HG03457 (cell line): Measurements from ENCODE around the gene PALLD.
"Not testable (repeated sequence)": the region's sequence is repeated elsewhere in the genome, so short reads cannot be mapped to it uniquely, and the experiment has no call there.

Source experiments
- ATAC-seq: cut with Tn5 transposase; IDR thresholded peaks from one replicate; pipeline ENCODE4 v1.9.1; 2021; ENCODE audit warnings: moderate number of reproducible peaks; ENCODE audit not compliant: unreplicated experiment

PALLD gene

GRCh38 chr4:168496834-168497233 lies at the start of gene PALLD:
Gene PALLD, plus strand, starts transcription at chr4:168497052.
- no peak for ATAC-seq

GRCh38 chr4:168449063-168449462 lies 47.8 kb upstream of the PALLD start:
- ATAC-seq = not testable (repeated sequence)

GRCh38 chr4:168449719-168450452 lies 47.0 kb upstream of the PALLD start:
- ATAC-seq = no peak

GRCh38 chr4:168451331-168451730 lies 45.5 kb upstream of the PALLD start:
- ATAC-seq = no peak

- peak; percentile 77 for ATAC-seq
These were observed 45.0 kb upstream of the PALLD start for GRCh38 chr4:168451744-168452390.

- no peak for ATAC-seq
These were observed 43.7 kb upstream of the PALLD start for GRCh38 chr4:168453146-168453545.

GRCh38 chr4:168458256-168458655 lies 38.6 kb upstream of the PALLD start:
- ATAC-seq = not testable (repeated sequence)

GRCh38 chr4:168461821-168462220 lies 35.0 kb upstream of the PALLD start:
- no peak for ATAC-seq

- ATAC-seq = no peak
These were observed 23.9 kb upstream of the PALLD start for GRCh38 chr4:168472920-168473319.

- ATAC-seq = no peak
These were observed 22.1 kb upstream of the PALLD start for GRCh38 chr4:168474660-168475320.

GRCh38 chr4:168475745-168476144 lies 21.1 kb upstream of the PALLD start:
- ATAC-seq = no peak

- ATAC-seq = no peak
These were observed 18.0 kb upstream of the PALLD start for GRCh38 chr4:168478868-168479267.

GRCh38 chr4:168480931-168481611 lies 15.8 kb upstream of the PALLD start:
- no peak for ATAC-seq

GRCh38 chr4:168483811-168484210 lies 13.0 kb upstream of the PALLD start:
- ATAC-seq = no peak

GRCh38 chr4:168484626-168485025 lies 12.2 kb upstream of the PALLD start:
- no peak for ATAC-seq

- no peak for ATAC-seq
These were observed 11.5 kb upstream of the PALLD start for GRCh38 chr4:168485156-168485910.

- no peak for ATAC-seq
These were observed 10.0 kb upstream of the PALLD start for GRCh38 chr4:168486912-168487281.

GRCh38 chr4:168487282-168488035 lies 9.4 kb upstream of the PALLD start:
- ATAC-seq = no peak

- no peak for ATAC-seq
These were observed 8.0 kb upstream of the PALLD start for GRCh38 chr4:168488869-168489274.

GRCh38 chr4:168489616-168490015 lies 7.2 kb upstream of the PALLD start:
- ATAC-seq = no peak
